ENCODE results near the gene SF3A1. TPM values are rescaled to one million over a fixed set of nuclear protein-coding genes. Genes with fewer than 3 reads are reported as not detected.
A peak's percentile ranks its signal among the peaks of the same experiment; 100 is the strongest.

Gene SF3A1
- total and polyA plus RNA-seq, 2 donors (not counting 1 experiment from before 2014, with no cell fraction given) = 92.1 to 283 TPM

- no peak overlapping the region for H3K4me3 ChIP-seq (ENCODE audit: control extremely low read depth in 1 of 5, extremely low read depth in 1 of 5, insufficient read depth in 1 of 5, low read depth in 2 of 5, low read length in 4 of 5)
- no peaks in the 10 kb centered on the region for H4K20me1 ChIP-seq (ENCODE audit: control insufficient read depth, insufficient read depth, low read length, poor library complexity, severe bottlenecking)
- 88% methylated on average over 2 of the region's 3 CpGs for WGBS (ENCODE audit: insufficient coverage)
- intact Hi-C loops (cut with micrococcal nuclease) = loop anchor here (10.0 kb wide), 1 partner anchor 201 kb away; the partner anchor contains the start of gene PES1
- no peak overlapping the region for H3K27ac ChIP-seq (ENCODE audit: low read length in 2 of 2)
- TF ChIP-seq CTCF (IDR thresholded peaks at IDR 0.05) (no peak), EZH2 (IDR thresholded peaks at IDR 0.05; ENCODE audit: borderline replicate concordance, insufficient read depth, low read depth, low read length, poor library complexity, severe bottlenecking) (no peak)
- Mint-ChIP-seq H3K27me3 (peaks cover 40% of the 10 kb centered on the region), H3K9me3 (ENCODE audit: insufficient read depth) (no peaks in the 10 kb centered on the region), H3K27ac (no peak overlapping the region), H3K4me3 (no peak overlapping the region), H3K4me1 (peaks cover 35% of the 10 kb centered on the region)
- H3K4me2 ChIP-seq (replicated peaks; ENCODE audit: low read depth, low read length, poor library complexity, severe bottlenecking) = no peak overlapping the region
- H3K36me3 ChIP-seq (replicated peaks in 1 of 2; ENCODE audit: control extremely low read depth in 1 of 2, control insufficient read depth in 1 of 2, extremely low read depth in 1 of 2, insufficient read depth in 2 of 2, low read length in 1 of 2) = no peaks in the 10 kb centered on the region
- H3K4me1 ChIP-seq (ENCODE audit: control insufficient read depth in 2 of 2, insufficient read depth in 2 of 2, low read length in 2 of 2) = peaks cover 38 to 40% of the 10 kb centered on the region in 2 donors
- ChIA-PET POLR2A (interaction anchor here (0.7 kb wide), 1 partner anchor 144 kb away, joined by 6 read pairs; no protein-coding TSS in a partner anchor), CTCF (interaction anchor here (0.7 to 19.9 kb wide), 6 partner anchors 13 to 105 kb away, joined by 4 to 510 read pairs (median 6); partner anchors contain the start of genes CASTOR1 and MTFP1)
- peaks cover 0 to 33% (median 25%) of the 10 kb centered on the region in 4 experiments for H3K27me3 ChIP-seq (replicated peaks in 1 of 4; ENCODE audit: control extremely low read depth in 1 of 4, control insufficient read depth in 3 of 4, insufficient read depth in 4 of 4, low read length in 3 of 4)
- DNase-seq (no peak), ATAC-seq (ENCODE audit: low read depth) (no peak)
- peaks cover 0 to 8% (median 0%) of the 10 kb centered on the region in 3 donors for H3K9me3 ChIP-seq (ENCODE audit: control extremely low read depth in 1 of 3, control insufficient read depth in 2 of 3, insufficient read depth in 1 of 3, low read length in 2 of 3)
- H3K79me2 ChIP-seq (ENCODE audit: control insufficient read depth, insufficient read depth, low read length) = no peaks in the 10 kb centered on the region
- H3K9ac ChIP-seq (ENCODE audit: low read length) = no peak overlapping the region
- H2AFZ ChIP-seq (ENCODE audit: insufficient read depth, low read depth, low read length, poor library complexity, severe bottlenecking) = no peak overlapping the region
These were observed 37.2 kb upstream of the SF3A1 start for GRCh38 chr22:30393885-30394284.

- Histone ChIP-seq H3K36me3 (replicated peaks in 1 of 2; ENCODE audit: control extremely low read depth in 1 of 2, control insufficient read depth in 1 of 2, extremely low read depth in 1 of 2, insufficient read depth in 2 of 2, low read length in 1 of 2) (no peaks in the 10 kb centered on the region), H3K4me3 (ENCODE audit: control extremely low read depth in 1 of 5, extremely low read depth in 1 of 5, insufficient read depth in 1 of 5, low read depth in 2 of 5, low read length in 4 of 5) (no peak overlapping the region), H3K9me3 (ENCODE audit: control extremely low read depth in 1 of 3, control insufficient read depth in 2 of 3, insufficient read depth in 1 of 3, low read length in 2 of 3) (peaks cover 0 to 8% (median 0%) of the 10 kb centered on the region in 3 donors), H3K4me1 (ENCODE audit: control insufficient read depth in 2 of 2, insufficient read depth in 2 of 2, low read length in 2 of 2) (peaks cover 36 to 40% of the 10 kb centered on the region in 2 donors), H3K4me2 (replicated peaks; ENCODE audit: low read depth, low read length, poor library complexity, severe bottlenecking) (peak overlapping the region; percentile 33), H2AFZ (ENCODE audit: insufficient read depth, low read depth, low read length, poor library complexity, severe bottlenecking) (no peak overlapping the region), H3K27ac (ENCODE audit: low read length in 2 of 2) (no peak overlapping the region), H3K9ac (ENCODE audit: low read length) (no peak overlapping the region), H3K79me2 (ENCODE audit: control insufficient read depth, insufficient read depth, low read length) (no peaks in the 10 kb centered on the region), H4K20me1 (ENCODE audit: control insufficient read depth, insufficient read depth, low read length, poor library complexity, severe bottlenecking) (no peaks in the 10 kb centered on the region), H3K27me3 (replicated peaks in 1 of 4; ENCODE audit: control extremely low read depth in 1 of 4, control insufficient read depth in 3 of 4, insufficient read depth in 4 of 4, low read length in 3 of 4) (peaks cover 0 to 28% (median 19%) of the 10 kb centered on the region in 4 experiments)
- H3K9me3 Mint-ChIP-seq (ENCODE audit: insufficient read depth) = no peaks in the 10 kb centered on the region
- TF ChIP-seq CTCF (IDR thresholded peaks at IDR 0.05) (no peak), EZH2 (IDR thresholded peaks at IDR 0.05; ENCODE audit: borderline replicate concordance, insufficient read depth, low read depth, low read length, poor library complexity, severe bottlenecking) (no peak)
- ATAC-seq (ENCODE audit: low read depth) (no peak), DNase-seq (no peak)
- no peak overlapping the region for H3K27ac Mint-ChIP-seq
- H3K27me3 Mint-ChIP-seq = peaks cover 34% of the 10 kb centered on the region
- no peak overlapping the region for H3K4me3 Mint-ChIP-seq
- 82% methylated on average over 7 of the region's 7 CpGs for whole genome bisulfite sequencing (ENCODE audit: insufficient coverage)
- ChIA-PET CTCF (interaction anchor here (1.3 to 19.9 kb wide), 4 partner anchors 9 to 115 kb away, joined by 3 to 510 read pairs (median 48); partner anchors contain the start of genes CASTOR1 and MTFP1), POLR2A (no interaction called here)
- H3K4me1 Mint-ChIP-seq = peaks cover 35% of the 10 kb centered on the region
- intact Hi-C loops (cut with micrococcal nuclease) = loop anchor here (10.0 kb wide), 1 partner anchor 202 kb away; the partner anchor contains the start of gene PES1
These were observed 36.6 kb upstream of the SF3A1 start for GRCh38 chr22:30393322-30393680.

Measured in B cell (primary cell).